Skin of body (tissue), 3 donors: Measurements from ENCODE around the gene CBY2. TPM values are rescaled to one million over a fixed set of nuclear protein-coding genes. Genes with fewer than 3 reads are reported as not detected.
"Not testable (repeated sequence)": the region's sequence is repeated elsewhere in the genome, so short reads cannot be mapped to it uniquely, and the experiment has no call there.

Experiments
- DNase-seq: peaks from one replicate; lab custom pipeline; 2025; lab: John Stamatoyannopoulos, UW
- small RNA-seq: library from RNA; depleted of rRNA; stranded (forward); fragments of <200 nt; gene quantifications from one replicate; pipeline ENCODE3, GENCODE V24; 2014; ENCODE audit warnings: low replicate concordance
- total RNA-seq: library from RNA; depleted of rRNA; stranded (reverse); fragments of >200 nt; gene quantifications from one replicate; pipeline ENCODE4 v1.2.3, GENCODE V29; 2014

CBY2 gene
- total RNA-seq, 1 donor from 2014 or later, result not detected

- DNase-seq, result no peak
These were observed 40.9 kb downstream of the CBY2 start for GRCh38 chr13:45742985-45743384.

- no peak for DNase-seq
These were observed 42.9 kb downstream of the CBY2 start for GRCh38 chr13:45744979-45745378.

GRCh38 chr13:45747071-45747470, 45.0 kb downstream of the CBY2 start:
- DNase-seq, result no peak

- no peak for DNase-seq
These were observed 47.0 kb downstream of the CBY2 start for GRCh38 chr13:45748941-45749759.

GRCh38 chr13:45750566-45750965, 48.4 kb downstream of the CBY2 start:
- no peak for DNase-seq

- no peak for DNase-seq
These were observed 49.8 kb downstream of the CBY2 start for GRCh38 chr13:45751885-45752284.

GRCh38 chr13:45752510-45752909, 50.4 kb downstream of the CBY2 start:
- no peak for DNase-seq

- not testable (repeated sequence) for DNase-seq
These were observed 54.4 kb downstream of the CBY2 start for GRCh38 chr13:45756498-45756897.

- not testable (repeated sequence) for DNase-seq
These were observed 55.5 kb downstream of the CBY2 start for GRCh38 chr13:45757589-45757988.

GRCh38 chr13:45763419-45763818, 61.3 kb downstream of the CBY2 start:
- no peak for DNase-seq

Small RNA genes within 50 kb of the gene (small RNA-seq; reads per million reads assigned to genes)
- gene RF00017, result not detected

Other genes starting within 250 kb of the CBY2 start
- gene COG3, start 237.4 kb upstream of the CBY2 start, total RNA-seq, result 40.9 TPM
- not detected for gene ERICH6B, start 86.6 kb upstream of the CBY2 start, total RNA-seq
- gene SIAH3, start 149.4 kb downstream of the CBY2 start, total RNA-seq, result 0.20 TPM